Measurements from ENCODE around the gene PRPF31. TPM values are rescaled to one million over a fixed set of nuclear protein-coding genes. Genes with fewer than 3 reads are reported as not detected.

PRPF31 gene
- total RNA-seq, 4 donors from 2014 or later, result 53.6 to 66.7 (median 57.1) TPM

- Histone ChIP-seq H3K27ac (no peak overlapping the region), H3K4me1 (peaks cover 6 to 12% of the 10 kb centered on the region in 2 donors), H3K36me3 (peaks cover 80 to 81% of the 10 kb centered on the region in 2 donors), H3K4me3 (replicated peaks in 1 of 3) (no peak overlapping the region), H3K27me3 (no peaks in the 10 kb centered on the region), H3K9me3 (no peaks in the 10 kb centered on the region)
- no peak for DNase-seq
- WGBS, 2 donors, result 94 to 95% methylated on average over 15 to 22 of the region's 28 CpGs
- TF ChIP-seq POLR2A (IDR thresholded peaks at IDR 0.05) (no peak), CTCF (IDR thresholded peaks at IDR 0.05) (no peak)
- intact Hi-C loops (cut with DNase I), result no loop called here
Observed at GRCh38 chr19:54145541-54146158, 30.1 kb downstream of the PRPF31 start.

GRCh38 chr19:54147676-54148075, 32.1 kb downstream of the PRPF31 start:
- Histone ChIP-seq H3K27me3 (no peaks in the 10 kb centered on the region), H3K27ac (no peak overlapping the region)
- WGBS, 2 donors, result 72 to 92% methylated on average over 3 of the region's 3 CpGs

GRCh38 chr19:54148158-54148557, 32.6 kb downstream of the PRPF31 start:
- H3K9me3 ChIP-seq, result no peaks in the 10 kb centered on the region
- peaks cover 87 to 94% of the 10 kb centered on the region in 2 donors for H3K36me3 ChIP-seq
- WGBS, 2 donors, result 86 to 90% methylated on average over 4 to 17 of the region's 19 CpGs
- no peaks in the 10 kb centered on the region for H3K4me1 ChIP-seq
- H3K4me3 ChIP-seq (replicated peaks in 1 of 3), result no peak overlapping the region
- H3K27ac ChIP-seq, result no peak overlapping the region
- intact Hi-C loops (cut with DNase I), result no loop called here
- DNase-seq, result no peak
- TF ChIP-seq CTCF (IDR thresholded peaks at IDR 0.05), result no peak
- no peak for TF ChIP-seq POLR2A (IDR thresholded peaks at IDR 0.05)
- no peaks in the 10 kb centered on the region for H3K27me3 ChIP-seq

More at GRCh38 chr19:54147676-54148075, 32.1 kb downstream of the PRPF31 start:
- H3K36me3 ChIP-seq, result peaks cover 87 to 94% of the 10 kb centered on the region in 2 donors
- H3K4me1 ChIP-seq, result no peaks in the 10 kb centered on the region
- DNase-seq, result no peak
- intact Hi-C loops (cut with DNase I), result no loop called here
- no peak overlapping the region for H3K4me3 ChIP-seq (replicated peaks in 1 of 3)
- TF ChIP-seq POLR2A (IDR thresholded peaks at IDR 0.05), result no peak
- no peak for TF ChIP-seq CTCF (IDR thresholded peaks at IDR 0.05)
- H3K9me3 ChIP-seq, result no peaks in the 10 kb centered on the region

GRCh38 chr19:54149021-54149812, 33.7 kb downstream of the PRPF31 start:
- no peaks in the 10 kb centered on the region for H3K9me3 ChIP-seq
- H3K4me1 ChIP-seq, result no peaks in the 10 kb centered on the region
- H3K36me3 ChIP-seq, result peaks cover 88 to 94% of the 10 kb centered on the region in 2 donors
- intact Hi-C loops (cut with DNase I), result no loop called here
- TF ChIP-seq CTCF (IDR thresholded peaks at IDR 0.05) (no peak), POLR2A (IDR thresholded peaks at IDR 0.05) (no peak)
- H3K27ac ChIP-seq, result no peak overlapping the region
- H3K27me3 ChIP-seq, result no peaks in the 10 kb centered on the region
- 93% methylated on average over 12 of the region's 12 CpGs for WGBS, 2 donors
- no peak for DNase-seq
- H3K4me3 ChIP-seq (replicated peaks in 1 of 3), result no peak overlapping the region

All from thyroid gland (tissue), 4 donors.